H9 (cell line): ENCODE measurements around the gene TRAF3. TPM values are rescaled to one million over a fixed set of nuclear protein-coding genes. Genes with fewer than 3 reads are reported as not detected.

Experiments used
- DNase-seq: peaks from one replicate; pipeline ENCODE4 v3.0.0-alpha.2; 2017
- H2AFZ ChIP-seq: one replicate; pipeline ENCODE4 v1.6.1; 2013; ENCODE audit warnings: mild to moderate bottlenecking, low read length, control low read depth, moderate library complexity
- H2AK5ac ChIP-seq: 2 replicates; pipeline ENCODE4 v1.6.1; 2013; ENCODE audit warnings: low read length, control low read depth, mixed read lengths; ENCODE audit not compliant: insufficient read length
- H2BK120ac ChIP-seq: one replicate; pipeline ENCODE4 v1.6.1; 2013; ENCODE audit warnings: low read depth, mild to moderate bottlenecking, low read length, control low read depth, inconsistent platforms; ENCODE audit not compliant: poor library complexity, severe bottlenecking
- H2BK12ac ChIP-seq: 2 replicates; pipeline ENCODE4 v1.6.1; 2013; ENCODE audit warnings: low read length, control low read depth, mixed read lengths, low read depth; ENCODE audit not compliant: insufficient read length
- H2BK15ac ChIP-seq: 2 replicates; pipeline ENCODE4 v1.6.1; 2013; ENCODE audit warnings: low read depth, low read length, control low read depth
- H2BK20ac ChIP-seq: one replicate; pipeline ENCODE4 v1.6.1; 2013; ENCODE audit warnings: low read depth, mild to moderate bottlenecking, low read length, control low read depth, inconsistent platforms; ENCODE audit not compliant: poor library complexity, severe bottlenecking
- H2BK5ac ChIP-seq: 2 replicates; pipeline ENCODE4 v1.6.1; 2013; ENCODE audit warnings: low read length, control low read depth, mixed read lengths; ENCODE audit not compliant: insufficient read length
- H3K14ac ChIP-seq: 2 replicates; pipeline ENCODE4 v1.6.1; 2013; ENCODE audit warnings: low read length, control low read depth; ENCODE audit not compliant: insufficient read depth
- H3K18ac ChIP-seq: 2 replicates; pipeline ENCODE4 v1.6.1; 2013; ENCODE audit warnings: low read depth, mild to moderate bottlenecking, mixed read lengths, low read length, control low read depth; ENCODE audit not compliant: insufficient read length
- H3K23ac ChIP-seq: 2 replicates; pipeline ENCODE4 v1.6.1; 2013; ENCODE audit warnings: low read length, control low read depth, mixed read lengths, low read depth; ENCODE audit not compliant: insufficient read length
- H3K23me2 ChIP-seq: 2 replicates; pipeline ENCODE4 v1.6.1; 2013; ENCODE audit warnings: low read depth, mild to moderate bottlenecking, mixed read lengths, low read length, control low read depth; ENCODE audit not compliant: insufficient read length, poor library complexity, severe bottlenecking
- H3K27ac ChIP-seq: 2 replicates; pipeline ENCODE4 v1.5.1; 2013; ENCODE audit warnings: low read length, control low read depth, mixed read lengths, low read depth; ENCODE audit not compliant: insufficient read length
- H3K27me3 ChIP-seq: 2 replicates; pipeline ENCODE4 v1.6.1; 2013; ENCODE audit warnings: low read length, control low read depth, inconsistent platforms; ENCODE audit not compliant: insufficient read depth
- H3K4ac ChIP-seq: 2 replicates; pipeline ENCODE4 v1.6.1; 2013; ENCODE audit warnings: low read depth, mild to moderate bottlenecking, control low read depth, inconsistent platforms, low read length, moderate library complexity
- H3K4me1 ChIP-seq: 2 replicates; pipeline ENCODE4 v1.6.1; 2013; ENCODE audit warnings: low read length, control low read depth, inconsistent platforms; ENCODE audit not compliant: insufficient read depth
- H3K4me2 ChIP-seq: 2 replicates; pipeline ENCODE4 v1.6.1; 2013; ENCODE audit warnings: low read length, control low read depth, mixed read lengths; ENCODE audit not compliant: insufficient read length, insufficient read depth
- H3K56ac ChIP-seq: 2 replicates; pipeline ENCODE4 v1.6.1; 2013; ENCODE audit warnings: low read depth, mild to moderate bottlenecking, mixed read lengths, low read length, control low read depth; ENCODE audit not compliant: insufficient read length
- H3K79me1 ChIP-seq: 2 replicates; pipeline ENCODE4 v1.6.1; 2013; ENCODE audit warnings: low read depth, mild to moderate bottlenecking, moderate library complexity, low read length, control low read depth, inconsistent platforms; ENCODE audit not compliant: insufficient read depth, poor library complexity, severe bottlenecking
- H3K79me2 ChIP-seq: 2 replicates; pipeline ENCODE4 v1.6.1; 2013; ENCODE audit warnings: low read length, control low read depth, inconsistent platforms; ENCODE audit not compliant: insufficient read depth
- H3K9ac ChIP-seq: 2 replicates; pipeline ENCODE4 v1.6.1; 2013; ENCODE audit warnings: low read length, control low read depth, mixed read lengths; ENCODE audit not compliant: insufficient read length; ENCODE audit errors: extremely low read depth
- H3K9me3 ChIP-seq: one replicate; pipeline ENCODE4 v1.6.1; 2013; ENCODE audit warnings: low read depth, low read length, inconsistent platforms; ENCODE audit not compliant: control insufficient read depth
- H3T11ph ChIP-seq: one replicate; pipeline ENCODE4 v1.6.1; 2013; ENCODE audit warnings: mild to moderate bottlenecking, low read length, control low read depth, inconsistent platforms
- H4K20me1 ChIP-seq: one replicate; pipeline ENCODE4 v1.6.1; 2013; ENCODE audit not compliant: control insufficient read depth, insufficient read length, insufficient read depth
- H4K5ac ChIP-seq: 2 replicates; pipeline ENCODE4 v1.6.1; 2013; ENCODE audit warnings: low read depth, mild to moderate bottlenecking, mixed read lengths, low read length, control low read depth; ENCODE audit not compliant: insufficient read length
- H4K8ac ChIP-seq: replicated peaks from 2 replicates; pipeline ENCODE4 v1.6.1; 2013; ENCODE audit warnings: low read length, control low read depth, mixed read lengths, low read depth; ENCODE audit not compliant: insufficient read length
- H4K91ac ChIP-seq: 2 replicates; pipeline ENCODE4 v1.6.1; 2013; ENCODE audit warnings: low read depth, mild to moderate bottlenecking, moderate library complexity, mixed read lengths, low read length, control low read depth; ENCODE audit not compliant: insufficient read length
- H3K27ac Mint-ChIP-seq, 3 experiments: 2 replicates in 2 of 3; 3 replicates in 1 of 3; pipeline ENCODE4 v1.8.0; 2020 to 2021; ENCODE audit warnings: mixed read lengths in 3 of 3, mild to moderate bottlenecking in 1 of 3, moderate library complexity in 1 of 3
- H3K27me3 Mint-ChIP-seq: 2 replicates; pipeline ENCODE4 v1.8.0; 2021; ENCODE audit warnings: low read depth, mild to moderate bottlenecking, moderate library complexity, mixed read lengths
- H3K36me3 Mint-ChIP-seq, 3 experiments: 2 replicates in 2 of 3; 3 replicates in 1 of 3; pipeline ENCODE4 v1.8.0; 2020 to 2021; ENCODE audit warnings: low read depth in 3 of 3, mixed read lengths in 3 of 3; ENCODE audit not compliant: insufficient read depth in 1 of 3
- H3K4me1 Mint-ChIP-seq, 2 experiments: 2 replicates each; pipeline ENCODE4 v1.8.0; 2020; ENCODE audit warnings: mixed read lengths in 2 of 2
- H3K4me3 Mint-ChIP-seq, 2 experiments: 2 replicates in 1 of 2; 3 replicates in 1 of 2; pipeline ENCODE4 v1.8.0; 2020 to 2021; ENCODE audit warnings: mild to moderate bottlenecking in 2 of 2, mixed read lengths in 2 of 2, moderate library complexity in 1 of 2
- H3K9me3 Mint-ChIP-seq, 2 experiments: 2 replicates in 1 of 2; 3 replicates in 1 of 2; pipeline ENCODE4 v1.8.0; 2020; ENCODE audit warnings: mild to moderate bottlenecking in 2 of 2, mixed read lengths in 2 of 2, moderate library complexity in 1 of 2
- WGBS: extraction: QIAGEN DNeasy Blood & Tissue Kit; methylation state at CpG from one replicate; pipeline ENCODE4 v1.1.7; 2013; ENCODE audit warnings: missing lambda C conversion rate, low lambda C conversion rate, mixed read lengths; ENCODE audit not compliant: insufficient read length; ENCODE audit errors: extremely low coverage; 5-methylcytosine and 5-hydroxymethylcytosine counted together
- total RNA-seq: library from RNA; stranded (reverse); gene quantifications from 2 replicates; pipeline ENCODE4 v1.2.1, GENCODE V29; 2021
- TF ChIP-seq, protein P1 (sequence below): fragments of 200-600 bp; sonication (generic); conservative IDR thresholded peaks from 3 replicates; pipeline ENCODE4 v1.8.0; 2021; ENCODE audit warnings: antibody characterized with exemption, mild to moderate bottlenecking

TRAF3 gene
- total RNA-seq, 1 experiment from 2014 or later: 9.6 TPM

DNA sequence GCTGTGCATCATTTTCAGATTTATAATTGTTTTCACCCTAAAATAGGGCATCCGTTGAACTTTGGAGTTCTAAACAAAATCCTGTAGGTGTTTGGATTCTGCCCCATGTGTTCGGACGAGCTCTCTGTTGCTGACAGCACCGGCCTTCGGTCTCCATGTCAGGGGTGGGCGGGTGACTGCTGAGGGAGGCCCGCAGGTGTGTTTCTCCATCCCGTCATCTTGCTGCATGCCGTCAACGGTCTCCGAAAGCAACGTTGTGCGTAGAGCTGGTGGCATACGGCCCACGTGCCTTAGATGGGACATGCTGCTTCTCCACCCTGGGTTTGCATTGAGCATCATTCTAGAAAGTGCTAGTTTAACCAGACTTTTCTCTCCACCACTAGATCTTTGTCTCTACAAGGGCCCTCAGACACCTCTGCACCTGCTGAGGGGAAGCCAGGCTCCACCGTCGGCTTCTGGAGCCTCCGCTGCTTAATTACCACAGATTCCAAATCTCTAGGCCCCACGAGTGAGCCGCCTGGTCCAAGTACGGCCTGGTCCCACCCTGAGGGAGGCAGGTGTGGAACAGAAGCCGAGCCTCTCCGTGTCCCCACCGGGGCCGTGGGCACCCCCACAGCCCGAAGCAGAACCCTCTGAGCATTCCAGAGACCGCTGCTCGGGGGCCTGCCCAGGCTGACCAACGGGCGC lies 129.5 kb downstream of the TRAF3 start:
- Histone ChIP-seq H2AK5ac (no peak overlapping the region), H2BK20ac (no peak overlapping the region), H2BK5ac (no peak overlapping the region), H4K5ac (no peak overlapping the region), H3K79me1 (no peaks in the 10 kb centered on the region), H2BK12ac (no peak overlapping the region), H3T11ph (no peak overlapping the region), H3K14ac (no peak overlapping the region), H3K9ac (no peak overlapping the region), H3K27ac (no peak overlapping the region), H4K8ac (no peak overlapping the region), H3K27me3 (no peaks in the 10 kb centered on the region), H4K20me1 (no peaks in the 10 kb centered on the region), H3K18ac (no peak overlapping the region), H3K79me2 (no peaks in the 10 kb centered on the region), H2AFZ (no peak overlapping the region), H2BK15ac (no peak overlapping the region), H3K9me3 (no peaks in the 10 kb centered on the region), H2BK120ac (no peak overlapping the region), H3K56ac (no peak overlapping the region), H3K4me2 (no peak overlapping the region), H4K91ac (no peak overlapping the region), H3K4me1 (no peaks in the 10 kb centered on the region), H3K23me2 (no peaks in the 10 kb centered on the region), H3K4ac (no peak overlapping the region), H3K23ac (no peak overlapping the region)
- Mint-ChIP-seq H3K27ac (no peak overlapping the region), H3K4me1 (no peaks in the 10 kb centered on the region; a peak in 1 of 4 replicates), H3K4me3 (no peak overlapping the region), H3K27me3 (no peaks in the 10 kb centered on the region), H3K36me3 (peaks cover 25 to 40% (median 35%) of the 10 kb centered on the region in 3 experiments), H3K9me3 (peaks cover 16 to 17% of the 10 kb centered on the region in 2 experiments)
- DNase-seq: no peak
- TF ChIP-seq, protein P1, sequence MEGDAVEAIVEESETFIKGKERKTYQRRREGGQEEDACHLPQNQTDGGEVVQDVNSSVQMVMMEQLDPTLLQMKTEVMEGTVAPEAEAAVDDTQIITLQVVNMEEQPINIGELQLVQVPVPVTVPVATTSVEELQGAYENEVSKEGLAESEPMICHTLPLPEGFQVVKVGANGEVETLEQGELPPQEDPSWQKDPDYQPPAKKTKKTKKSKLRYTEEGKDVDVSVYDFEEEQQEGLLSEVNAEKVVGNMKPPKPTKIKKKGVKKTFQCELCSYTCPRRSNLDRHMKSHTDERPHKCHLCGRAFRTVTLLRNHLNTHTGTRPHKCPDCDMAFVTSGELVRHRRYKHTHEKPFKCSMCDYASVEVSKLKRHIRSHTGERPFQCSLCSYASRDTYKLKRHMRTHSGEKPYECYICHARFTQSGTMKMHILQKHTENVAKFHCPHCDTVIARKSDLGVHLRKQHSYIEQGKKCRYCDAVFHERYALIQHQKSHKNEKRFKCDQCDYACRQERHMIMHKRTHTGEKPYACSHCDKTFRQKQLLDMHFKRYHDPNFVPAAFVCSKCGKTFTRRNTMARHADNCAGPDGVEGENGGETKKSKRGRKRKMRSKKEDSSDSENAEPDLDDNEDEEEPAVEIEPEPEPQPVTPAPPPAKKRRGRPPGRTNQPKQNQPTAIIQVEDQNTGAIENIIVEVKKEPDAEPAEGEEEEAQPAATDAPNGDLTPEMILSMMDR: no peak
- WGBS: no CpG with 5 or more reads among the region's 30 CpGs
